D341Med (cell line): ENCODE data around the gene ZNF219.

Experiments
- DNase-seq: peaks from one replicate; pipeline ENCODE4 v3.0.0; 2012; ENCODE audit warnings: low spot score

Gene ZNF219

GRCh38 chr14:21066882-21067502, 31.5 kb downstream of the ZNF219 start:
- peak; percentile 59 for DNase-seq

GRCh38 chr14:21063479-21063878, 35.0 kb downstream of the ZNF219 start:
- DNase-seq = no peak

- no peak for DNase-seq
These were observed 37.1 kb downstream of the ZNF219 start for GRCh38 chr14:21061347-21061668.

DNA sequence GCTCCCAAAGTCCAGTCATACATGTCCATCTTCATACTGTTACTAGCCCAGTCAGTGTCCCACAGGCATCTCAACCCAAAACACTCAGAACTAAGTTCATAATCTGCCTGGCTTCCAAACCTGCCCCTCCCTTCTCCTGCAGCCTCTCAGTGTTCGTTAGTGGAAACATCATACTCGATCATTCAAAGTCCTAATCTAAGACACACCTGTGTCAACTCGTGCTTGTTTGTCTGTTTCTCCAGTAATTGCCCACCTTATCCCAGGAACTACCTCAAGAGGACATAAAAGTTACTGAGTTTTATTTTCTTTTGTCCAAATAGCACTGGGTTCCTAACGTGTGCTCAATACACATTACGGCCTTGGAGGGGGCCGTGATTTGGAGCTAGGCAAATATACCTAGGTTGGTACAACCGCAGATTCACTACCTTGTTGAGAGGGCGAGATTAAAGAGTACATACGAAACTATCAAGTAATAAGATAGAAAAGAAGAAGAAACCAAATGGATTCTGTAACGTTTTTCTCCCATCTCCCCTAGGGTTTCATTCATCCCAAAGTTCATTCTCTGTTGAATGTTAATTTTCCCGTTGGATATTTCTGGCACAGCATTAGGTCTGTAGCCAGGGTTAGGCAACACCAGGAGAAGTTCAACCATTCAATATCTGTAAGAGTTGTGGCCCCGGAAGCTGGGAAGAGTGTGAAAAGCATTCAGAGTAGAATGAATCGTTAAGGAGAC, 37.7 kb downstream of the ZNF219 start:
- DNase-seq = no peak

DNA sequence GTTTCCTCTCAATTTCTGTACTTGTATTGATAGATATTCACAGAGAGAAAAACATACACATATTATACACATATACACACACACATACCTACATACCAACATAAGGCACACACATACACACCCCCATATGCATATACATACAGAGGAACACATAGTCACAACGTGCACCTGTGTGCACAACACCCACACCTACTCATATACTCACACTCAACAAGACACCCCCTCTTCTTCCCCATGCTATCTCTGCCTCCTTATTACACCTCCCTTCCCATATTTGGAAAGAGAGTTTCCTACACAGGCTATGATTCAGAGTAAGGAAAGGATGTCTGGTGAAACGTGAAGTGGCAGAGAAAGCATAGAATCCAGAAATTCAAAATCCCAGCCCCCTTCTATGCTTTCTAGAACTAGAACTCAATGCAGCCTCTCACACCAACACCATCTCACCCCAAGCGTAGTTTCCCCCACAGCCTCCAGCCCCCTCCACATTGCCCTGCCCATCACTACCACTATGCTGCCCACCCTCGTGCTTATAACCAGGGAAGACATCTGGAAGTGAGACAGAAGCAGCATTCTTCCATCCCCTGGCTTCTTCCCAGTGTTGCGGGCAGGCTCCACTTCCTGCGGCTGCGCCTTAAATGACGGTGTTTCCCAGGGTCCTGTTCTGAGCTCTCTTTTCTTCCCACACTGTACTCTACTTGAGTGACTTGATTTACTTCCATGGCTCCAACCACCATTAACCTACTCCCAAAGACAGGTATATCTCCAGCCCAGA, 38.4 kb downstream of the ZNF219 start:
- no peak for DNase-seq

GRCh38 chr14:21058903-21059302, 39.6 kb downstream of the ZNF219 start:
- DNase-seq = no peak

- DNase-seq = no peak
These were observed 40.4 kb downstream of the ZNF219 start, which contains the start of gene RNASE8 for GRCh38 chr14:21057803-21058675. Gene RNASE8 (plus strand): TSS chr14:21057822. CDS start chr14:21057893, 71 bp downstream.

GRCh38 chr14:21056520-21057163, 41.8 kb downstream of the ZNF219 start:
- no peak for DNase-seq

DNA sequence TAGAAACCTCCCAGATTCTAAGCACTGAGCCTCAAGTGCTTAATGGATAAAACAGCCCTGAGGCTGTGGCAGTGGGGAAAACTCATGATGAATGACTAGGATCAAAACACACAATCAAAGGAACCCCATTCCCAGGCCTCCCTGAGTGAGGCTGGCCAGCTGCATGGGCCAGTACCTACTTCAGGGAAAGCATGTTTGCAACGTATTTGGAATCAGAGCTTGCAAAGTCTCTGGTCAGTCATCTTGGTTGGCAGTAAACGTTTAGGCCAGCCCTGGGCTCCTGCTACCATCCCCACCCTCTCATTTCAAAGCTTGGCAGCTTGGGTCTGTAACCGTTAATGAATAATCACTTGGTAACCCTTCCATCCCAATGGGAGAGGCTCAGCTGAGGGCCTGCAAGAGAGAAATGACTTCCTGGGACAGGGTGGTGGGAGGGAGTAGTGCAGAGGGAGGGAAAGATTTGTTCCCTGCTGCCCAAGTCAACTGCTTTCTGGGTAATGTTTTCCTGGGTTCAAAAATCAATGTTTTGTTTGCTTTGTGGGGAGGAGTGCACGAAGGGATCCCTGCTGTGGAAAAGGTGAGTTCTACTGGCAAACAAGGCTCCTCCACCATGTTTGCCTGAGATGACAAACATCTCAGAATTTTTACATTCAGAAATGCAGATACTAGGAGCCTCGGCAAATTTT, 42.9 kb downstream of the ZNF219 start:
- no peak for DNase-seq

GRCh38 chr14:21054768-21055145, 43.7 kb downstream of the ZNF219 start:
- no peak for DNase-seq

DNA sequence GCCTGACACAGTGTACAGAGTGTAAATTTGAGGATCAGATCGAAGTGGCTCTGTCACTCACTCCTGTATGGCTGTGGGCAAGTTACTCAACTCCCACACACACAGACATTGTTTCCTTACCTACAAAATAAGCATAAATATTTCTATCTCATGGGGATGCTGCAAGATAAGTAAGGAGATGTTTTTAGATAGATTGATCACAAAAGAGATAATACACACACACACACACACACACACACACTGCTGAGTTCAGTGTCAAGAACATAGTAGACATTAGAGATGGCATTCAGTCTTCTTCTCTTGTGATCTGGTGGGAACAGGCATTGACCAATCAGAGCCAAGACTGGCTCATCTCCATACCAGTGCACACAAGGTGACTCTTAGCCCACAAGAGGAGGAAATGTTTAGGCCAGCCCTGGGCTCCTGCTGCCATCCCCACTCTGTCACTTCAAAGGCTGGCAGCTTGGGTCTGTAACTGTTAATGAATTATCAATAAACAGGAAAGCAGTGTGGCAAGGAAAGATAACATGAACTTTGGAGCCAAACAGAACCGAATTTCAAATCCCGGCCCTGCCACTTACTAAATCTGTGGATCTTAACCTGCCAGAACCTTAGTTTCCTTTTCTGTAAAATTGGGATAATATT, 44.2 kb downstream of the ZNF219 start:
- DNase-seq = no peak

GRCh38 chr14:21053184-21054122, 45.0 kb downstream of the ZNF219 start:
- DNase-seq = no peak

- no peak for DNase-seq
These were observed 47.9 kb downstream of the ZNF219 start for GRCh38 chr14:21050597-21050996.

DNA sequence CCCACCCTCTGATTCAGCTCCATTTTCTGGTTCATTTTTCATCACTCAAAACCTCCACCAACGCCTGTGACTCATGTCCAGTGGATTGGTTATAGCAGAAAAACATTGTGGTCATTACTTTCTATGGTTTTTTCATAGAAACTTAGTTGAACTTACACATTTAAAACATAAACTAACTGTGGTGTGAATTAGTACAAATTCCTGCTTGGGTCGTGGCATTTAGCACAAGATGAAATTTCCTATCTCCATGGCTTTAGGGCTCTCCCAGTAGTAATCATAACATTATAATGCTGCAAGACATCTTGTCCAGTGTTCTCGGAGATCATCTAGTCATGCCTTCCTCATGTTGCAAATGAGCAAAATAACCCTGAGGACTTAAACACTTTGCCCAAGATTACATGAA, 49.2 kb downstream of the ZNF219 start:
- no peak for DNase-seq

DNA sequence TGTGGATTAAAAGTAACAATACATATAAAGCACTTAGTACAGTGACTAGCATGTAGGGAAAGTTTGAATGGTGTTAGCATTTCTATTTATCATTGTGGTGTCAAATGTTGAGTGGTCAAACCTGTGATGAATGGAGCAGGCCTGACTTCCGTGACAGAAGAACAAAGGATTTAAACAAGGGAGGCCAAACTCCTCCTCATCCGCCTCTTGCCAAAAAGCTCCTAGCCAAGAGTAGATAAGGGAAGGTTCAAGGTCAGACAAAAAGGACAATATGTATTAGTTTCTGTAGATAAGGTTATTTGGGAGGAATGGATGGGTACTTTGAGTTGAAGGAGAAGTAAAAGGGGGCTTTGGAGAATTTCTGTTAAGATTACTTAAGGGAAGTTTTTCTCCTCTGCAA, 49.8 kb downstream of the ZNF219 start:
- no peak for DNase-seq

GRCh38 chr14:21047378-21047781, 51.1 kb downstream of the ZNF219 start:
- DNase-seq = no peak

DNA sequence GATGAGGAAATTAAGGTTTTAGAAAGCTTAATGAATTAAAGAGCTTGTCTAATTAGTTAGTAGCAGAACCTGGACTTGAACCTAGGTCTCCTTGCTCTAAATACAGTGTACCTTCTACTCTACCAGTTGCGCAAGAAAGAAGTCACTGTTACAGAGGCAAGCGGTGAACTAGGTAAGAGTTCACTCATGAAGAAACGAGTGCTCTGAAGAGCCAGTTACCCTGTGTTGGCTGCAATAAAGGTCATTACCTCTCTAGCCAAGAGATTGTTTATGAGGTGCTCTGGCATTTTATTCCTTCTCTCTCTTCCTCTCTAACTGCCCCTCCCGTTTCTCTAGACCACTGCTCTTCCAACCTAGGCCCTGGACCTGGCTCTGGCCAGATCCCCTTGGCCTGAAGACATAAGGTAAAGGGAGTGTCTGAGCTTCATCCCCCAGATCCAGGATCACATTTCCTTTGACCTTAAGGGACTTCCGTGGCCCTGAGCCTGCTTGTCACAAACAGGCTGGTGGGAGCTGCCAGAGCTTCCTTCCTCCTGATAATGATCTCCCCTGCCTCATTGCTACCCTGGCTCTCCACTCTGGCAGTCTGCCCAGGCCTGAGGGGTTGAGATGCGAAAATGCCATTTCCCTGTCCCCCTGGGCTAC, 54.4 kb downstream of the ZNF219 start:
- no peak for DNase-seq

GRCh38 chr14:21043387-21043973, 55.0 kb downstream of the ZNF219 start:
- no peak for DNase-seq

DNA sequence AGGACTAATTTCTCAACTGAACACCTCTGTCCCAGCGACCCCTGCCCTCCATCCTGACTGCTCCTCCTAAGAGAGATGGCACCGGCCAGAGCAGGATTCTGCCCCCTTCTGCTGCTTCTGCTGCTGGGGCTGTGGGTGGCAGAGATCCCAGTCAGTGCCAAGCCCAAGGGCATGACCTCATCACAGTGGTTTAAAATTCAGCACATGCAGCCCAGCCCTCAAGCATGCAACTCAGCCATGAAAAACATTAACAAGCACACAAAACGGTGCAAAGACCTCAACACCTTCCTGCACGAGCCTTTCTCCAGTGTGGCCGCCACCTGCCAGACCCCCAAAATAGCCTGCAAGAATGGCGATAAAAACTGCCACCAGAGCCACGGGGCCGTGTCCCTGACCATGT, 55.5 kb downstream of the ZNF219 start:
- no peak for DNase-seq
